ENCODE data around the gene RCOR1. TPM values are rescaled to one million over a fixed set of nuclear protein-coding genes. Genes with fewer than 3 reads are reported as not detected.
"Not testable (repeated sequence)": the region's sequence is repeated elsewhere in the genome, so short reads cannot be mapped to it uniquely, and the experiment has no call there.

Gene RCOR1
- total RNA-seq: 33.4 TPM

- peak; percentile 98 for DNase-seq
Measured at GRCh38 chr14:102591944-102592762, at the start of gene RCOR1. RCOR1 (plus strand) TSS chr14:102592649; CDS start chr14:102592887, 238 bp downstream.

DNA sequence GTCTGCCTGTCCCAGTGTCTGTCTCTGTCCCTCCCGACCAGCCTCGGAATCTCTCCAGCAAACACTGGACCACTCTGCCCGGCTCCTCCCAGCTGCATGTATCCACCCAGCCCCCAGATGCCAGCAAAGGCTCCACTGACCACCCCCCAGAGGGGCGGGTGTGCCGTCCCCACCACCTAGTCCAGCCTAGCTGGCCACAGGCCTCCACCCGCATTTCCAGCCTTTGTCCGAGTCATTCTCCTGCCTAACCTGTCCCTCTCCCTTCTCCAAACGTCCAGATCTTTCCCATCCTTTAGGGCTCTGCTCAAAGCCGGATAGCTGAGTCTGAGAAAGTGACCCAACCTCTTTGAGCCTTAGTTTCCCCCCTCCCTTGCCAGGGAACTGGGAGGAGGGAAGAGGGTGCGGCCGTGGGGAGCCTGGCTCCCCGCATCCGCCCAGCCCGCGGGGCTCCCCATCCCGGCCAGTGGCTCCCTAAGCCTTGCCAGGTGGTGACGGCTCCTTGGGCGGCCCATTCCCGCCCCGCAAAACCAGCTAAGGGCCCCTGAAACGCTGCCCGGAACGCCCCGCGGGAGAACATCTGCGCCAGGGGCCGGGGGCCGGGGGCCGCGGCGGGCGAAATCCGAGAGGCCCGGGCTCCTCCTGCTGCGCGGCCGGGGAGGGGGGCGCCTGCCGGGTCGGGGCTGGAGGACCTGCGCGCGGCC is 48.3 kb upstream of the RCOR1 start:
- DNase-seq: peak; percentile 63

GRCh38 chr14:102544747-102545460 is 47.5 kb upstream of the RCOR1 start:
- peak; percentile 58 for DNase-seq

DNA sequence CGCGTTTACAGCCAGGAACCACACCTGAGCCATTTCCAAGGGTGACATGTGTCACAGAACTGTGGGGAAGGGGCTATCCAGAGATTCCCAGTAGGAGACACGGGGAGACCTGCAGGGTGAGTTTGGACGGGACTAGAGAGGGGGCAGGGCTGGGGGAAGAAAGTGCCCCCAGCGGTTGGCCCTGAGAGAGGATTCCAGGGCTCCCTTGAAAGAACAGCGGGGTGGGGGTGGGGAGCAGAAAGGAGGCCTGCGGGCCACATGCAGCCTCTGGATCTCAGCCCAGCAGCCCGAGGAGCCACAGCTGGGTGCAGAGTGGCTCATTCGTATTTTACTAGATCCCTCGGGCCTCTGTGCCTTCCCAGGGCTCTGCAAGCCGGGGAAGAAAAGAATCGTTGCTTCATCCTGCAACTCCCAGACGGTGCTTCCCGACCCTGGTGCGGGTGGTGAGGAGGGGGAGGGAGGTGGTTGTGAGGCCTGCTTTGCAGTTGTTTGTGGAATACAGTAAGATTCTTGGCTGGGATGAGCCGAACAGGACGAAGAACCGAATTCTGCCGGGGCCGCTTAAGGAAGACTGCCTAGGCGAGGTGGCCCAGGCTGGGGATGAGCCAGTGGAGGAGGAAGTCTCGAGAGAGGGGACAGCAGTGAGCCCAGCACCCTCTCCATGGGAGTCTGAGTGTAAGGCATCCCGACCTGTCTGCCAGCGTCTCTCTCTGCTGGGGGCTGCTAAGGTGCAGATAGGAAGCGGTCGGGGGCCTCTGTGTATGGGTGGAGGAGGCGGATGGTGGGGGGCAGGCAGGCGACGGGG is 46.8 kb upstream of the RCOR1 start:
- DNase-seq: peak; percentile 91

DNA sequence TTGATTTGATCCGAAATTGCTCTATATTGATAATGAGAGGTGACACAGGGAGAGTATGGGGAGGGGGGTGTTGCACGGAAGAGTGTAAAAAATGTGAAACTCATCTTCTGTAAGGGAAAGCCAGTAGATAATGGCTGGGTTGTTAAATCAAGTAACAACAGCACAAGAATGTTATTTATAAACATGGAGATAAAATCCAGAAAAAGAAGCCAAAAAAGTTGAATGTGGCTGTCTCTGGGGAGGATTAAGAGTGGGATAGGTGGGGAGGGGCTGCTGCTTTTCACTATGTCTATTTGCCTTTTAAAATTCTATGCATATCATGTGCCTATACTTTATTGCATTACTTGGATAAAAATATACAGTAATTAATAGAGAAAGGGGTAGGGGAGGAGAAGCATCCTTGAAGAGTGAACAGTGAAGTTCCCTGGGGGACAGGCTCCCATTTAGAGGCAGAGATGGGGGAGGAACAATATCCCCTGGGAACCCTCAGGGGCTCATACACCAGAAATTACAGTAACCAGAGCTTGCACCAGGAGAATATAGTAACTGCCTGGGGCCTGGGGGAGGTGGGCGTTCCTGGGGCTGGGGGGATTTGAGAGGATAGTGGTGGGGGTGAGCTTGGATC is 43.7 kb upstream of the RCOR1 start:
- peak; percentile 18 for DNase-seq

DNA sequence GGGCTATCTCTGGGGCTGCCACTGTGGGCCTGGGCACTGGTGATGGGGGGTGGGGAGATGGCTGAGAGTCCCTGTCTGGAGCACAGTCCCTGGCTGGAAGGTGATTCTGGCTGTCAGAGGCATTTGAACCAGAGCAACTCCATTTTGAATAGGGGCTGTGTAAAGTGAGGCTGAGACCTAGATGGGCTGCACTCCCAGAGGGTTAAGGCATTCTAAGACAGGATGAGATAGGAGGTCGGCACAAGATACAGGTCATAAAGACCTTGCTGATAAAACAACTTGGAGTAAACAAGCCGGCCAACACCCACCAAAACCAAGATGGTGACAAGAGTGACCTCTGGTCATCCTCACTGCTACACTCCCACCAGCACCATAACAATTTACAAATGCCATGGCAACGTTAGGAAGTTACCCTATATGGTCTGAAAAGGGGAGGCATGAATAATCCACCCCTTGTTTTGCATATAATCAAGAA is 41.5 kb upstream of the RCOR1 start:
- not testable (repeated sequence) for DNase-seq

- no peak for DNase-seq
Measured at GRCh38 chr14:102551995-102552705, 40.3 kb upstream of the RCOR1 start.

- no peak for DNase-seq
Measured at GRCh38 chr14:102554821-102555819, 37.3 kb upstream of the RCOR1 start.

- no peak for DNase-seq
Measured at GRCh38 chr14:102556098-102556677, 36.3 kb upstream of the RCOR1 start.

- no peak for DNase-seq
Measured at GRCh38 chr14:102557434-102558226, 34.8 kb upstream of the RCOR1 start.

GRCh38 chr14:102558556-102558955 is 33.9 kb upstream of the RCOR1 start:
- no peak for DNase-seq

DNA sequence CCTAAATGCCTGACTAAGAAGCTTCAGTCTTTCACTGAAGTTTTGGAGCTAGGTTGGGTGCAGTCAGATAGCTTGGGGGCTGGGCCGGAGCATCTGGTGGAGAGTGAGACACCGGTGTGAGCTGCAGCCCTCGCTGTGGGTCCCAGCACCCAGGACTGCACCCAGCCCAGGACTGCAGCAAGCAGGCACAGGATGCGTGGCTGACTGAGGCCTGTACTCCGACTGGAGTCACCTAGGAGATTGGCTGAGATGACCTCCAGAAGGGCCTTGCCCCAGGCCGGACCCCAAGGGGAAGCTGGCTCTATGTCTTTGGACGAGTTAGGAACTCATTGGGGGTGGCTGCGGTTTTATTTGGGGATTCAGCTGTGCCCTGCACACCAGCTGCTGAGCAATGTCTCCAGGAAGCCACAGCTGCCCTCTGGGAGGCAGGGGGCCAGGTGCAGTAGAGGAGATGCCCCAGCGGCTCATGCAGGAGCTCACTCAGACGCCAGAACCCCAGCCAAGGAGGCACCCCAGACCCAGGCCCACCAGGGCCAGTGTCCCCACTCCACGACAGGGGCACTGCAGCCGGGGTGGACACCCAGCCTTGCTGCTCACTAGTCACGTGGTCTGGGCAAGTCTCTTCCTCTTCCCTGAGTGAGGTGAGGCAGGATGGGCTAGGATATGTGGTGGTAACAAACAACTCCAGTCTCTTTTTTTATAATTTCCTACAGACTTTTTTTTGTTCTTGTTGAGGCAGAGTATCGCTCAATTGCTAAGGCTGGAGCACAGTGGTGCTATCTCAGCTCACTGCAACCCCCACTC is 31.8 kb upstream of the RCOR1 start:
- no peak for DNase-seq

- DNase-seq: no peak
Measured at GRCh38 chr14:102565331-102565887, 27.0 kb upstream of the RCOR1 start.

DNA sequence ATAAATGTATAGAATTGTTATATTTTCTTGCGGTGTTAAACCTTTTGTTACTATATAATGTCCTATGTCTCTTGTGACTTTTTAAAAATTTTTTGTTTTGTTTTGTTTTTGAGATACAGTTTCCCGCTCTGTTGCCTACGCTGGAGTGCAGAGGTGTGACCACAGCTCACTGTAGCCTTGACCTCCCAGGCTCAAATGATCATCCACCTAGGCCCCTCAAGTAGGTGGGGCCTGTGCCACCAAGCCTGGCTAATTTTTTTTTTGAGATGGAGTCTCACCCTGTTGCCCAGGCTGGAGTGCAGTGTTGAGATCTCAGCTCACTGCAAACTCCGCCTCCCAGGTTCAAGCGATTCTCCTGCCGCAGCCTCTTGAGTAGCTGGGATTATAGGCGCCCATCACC is 26.5 kb upstream of the RCOR1 start:
- no peak for DNase-seq

DNA sequence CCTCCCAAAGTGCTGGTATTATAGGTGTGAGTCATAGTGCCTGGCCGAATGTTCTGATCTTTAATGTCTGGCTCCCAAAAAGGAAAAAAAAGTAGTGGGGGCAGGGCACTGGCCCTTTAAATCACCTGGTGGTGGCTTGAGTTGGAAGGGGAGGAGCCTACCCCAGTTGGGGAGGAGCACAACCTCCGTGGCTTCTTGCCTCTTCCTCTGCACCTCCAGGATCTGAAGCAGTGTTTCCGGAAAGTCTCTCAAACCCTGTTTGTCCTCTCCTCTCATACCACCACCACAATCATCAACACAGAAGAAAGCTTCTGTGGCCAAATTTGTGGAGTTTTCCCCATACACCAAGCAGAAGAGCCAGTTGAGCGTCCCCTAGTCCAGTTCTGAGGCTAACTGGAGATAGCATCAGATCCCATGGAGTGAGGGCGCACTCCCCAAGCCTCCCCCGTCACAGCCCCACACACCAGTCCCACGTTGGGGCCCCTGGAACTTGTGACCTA is 24.3 kb upstream of the RCOR1 start:
- DNase-seq: no peak

DNA sequence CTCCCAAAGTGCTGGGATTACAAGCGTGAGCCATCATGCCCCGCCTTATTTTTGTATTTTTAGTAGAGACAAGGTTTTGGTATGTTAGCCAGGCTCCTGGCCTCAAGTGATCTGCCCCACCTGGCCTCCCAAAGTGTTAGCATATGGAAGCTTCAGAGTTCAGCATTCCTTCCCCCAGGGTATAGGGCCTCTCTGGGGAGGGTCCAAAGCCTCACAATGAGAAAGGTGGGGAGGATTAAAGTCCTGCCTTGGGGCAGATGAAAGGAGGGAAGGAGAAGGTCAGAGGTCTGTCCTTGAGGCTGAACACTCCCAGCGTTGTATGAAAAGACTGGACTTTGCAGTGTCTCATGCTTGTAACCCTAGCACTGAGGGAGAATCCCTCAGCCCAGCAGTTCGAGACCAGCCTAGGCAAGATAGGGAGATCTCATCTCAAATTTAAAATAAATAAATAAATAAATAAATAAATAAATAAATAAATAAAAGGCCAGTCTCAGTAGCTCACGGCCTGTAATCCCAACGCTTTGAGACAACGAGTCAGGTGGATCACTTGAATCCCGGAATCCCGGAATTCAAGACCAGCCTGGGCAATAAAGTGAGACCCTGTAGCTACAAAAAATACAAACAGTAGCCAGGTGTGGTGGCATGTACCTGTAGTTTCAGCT is 22.0 kb upstream of the RCOR1 start:
- DNase-seq: no peak

Data from skin of body (tissue), 2 donors.